Testis (tissue), 2 donors: ENCODE measurements around the gene NCOR2.

Experiments used
- CTCF ChIP-seq, 3 experiments: fragments of 450-650 bp in 2 of 3; fragments of 200-600 bp in 1 of 3; sonication (generic) in 1 of 3; IDR thresholded peaks; one replicate each; pipeline ENCODE4 v1.5.1; 2016 to 2019; ENCODE audit warnings: antibody characterized with exemption in 3 of 3, mild to moderate bottlenecking in 2 of 3, moderate library complexity in 1 of 3
- POLR2A ChIP-seq: fragments of 450-650 bp; IDR thresholded peaks from one replicate; pipeline ENCODE4 v1.6.1; 2017; ENCODE audit warnings: antibody characterized with exemption, mild to moderate bottlenecking, moderate library complexity

- TF ChIP-seq CTCF (IDR thresholded peaks at IDR 0.05) (no peak), POLR2A (no peak)
Observed at GRCh38 chr12:124612410-124612680, 44.9 kb upstream of the NCOR2 start.
